Neural progenitor cell (in vitro differentiated cells): ENCODE results near the gene PLEKHG4. TPM values are rescaled to one million over a fixed set of nuclear protein-coding genes. Genes with fewer than 3 reads are reported as not detected.

ENCODE experiments used
- DNase-seq: peaks from one replicate; pipeline ENCODE4 v3.0.0-alpha.2; 2016; ENCODE audit warnings: low spot score
- H2AFZ ChIP-seq: fragments of 200-600 bp; sonication (generic); replicated peaks from 2 replicates; pipeline ENCODE4 v1.6.1; 2016; ENCODE audit warnings: antibody characterized with exemption
- H3F3A ChIP-seq: fragments of 200-600 bp; sonication (generic); 2 replicates; pipeline ENCODE4 v1.6.1; 2016; ENCODE audit warnings: antibody characterized with exemption, low read depth
- H3K27ac ChIP-seq: fragments of 200-600 bp; sonication (generic); 2 replicates; pipeline ENCODE4 v1.5.1; 2016; ENCODE audit warnings: mild to moderate bottlenecking
- H3K27me3 ChIP-seq: fragments of 200-600 bp; sonication (generic); 2 replicates; pipeline ENCODE4 v1.6.1; 2016; ENCODE audit warnings: mild to moderate bottlenecking, moderate library complexity
- H3K36me3 ChIP-seq: fragments of 200-600 bp; sonication (generic); 2 replicates; pipeline ENCODE4 v1.5.1; 2016
- H3K4me1 ChIP-seq: fragments of 200-600 bp; sonication (generic); 2 replicates; pipeline ENCODE4 v1.6.1; 2016; ENCODE audit warnings: mixed run types
- H3K4me2 ChIP-seq: fragments of 200-600 bp; sonication (generic); 2 replicates; pipeline ENCODE4 v1.6.1; 2016
- H3K4me3 ChIP-seq: fragments of 200-600 bp; sonication (generic); 2 replicates; pipeline ENCODE4 v1.5.1; 2016
- H3K79me2 ChIP-seq: fragments of 200-600 bp; sonication (generic); 2 replicates; pipeline ENCODE4 v1.6.1; 2016; ENCODE audit warnings: low read depth
- H3K9ac ChIP-seq: fragments of 200-600 bp; sonication (generic); 2 replicates; pipeline ENCODE4 v1.6.1; 2016
- H3K9me3 ChIP-seq: fragments of 200-600 bp; sonication (generic); 2 replicates; pipeline ENCODE4 v1.5.1; 2016; ENCODE audit warnings: low read depth
- H4K20me1 ChIP-seq: fragments of 200-600 bp; sonication (generic); 2 replicates; pipeline ENCODE4 v1.6.1; 2016; ENCODE audit warnings: low read depth
- H3K27ac Mint-ChIP-seq: 3 replicates; pipeline ENCODE4 v1.8.0; 2021; ENCODE audit warnings: mixed read lengths
- H3K27me3 Mint-ChIP-seq: 2 replicates; pipeline ENCODE4 v1.8.0; 2022; ENCODE audit warnings: low read depth, mild to moderate bottlenecking, inconsistent platforms, moderate library complexity, mixed read lengths; ENCODE audit not compliant: insufficient read depth
- H3K36me3 Mint-ChIP-seq: 3 replicates; pipeline ENCODE4 v1.8.0; 2021; ENCODE audit warnings: mixed read lengths
- H3K4me1 Mint-ChIP-seq: 3 replicates; pipeline ENCODE4 v1.8.0; 2021; ENCODE audit warnings: mixed read lengths
- H3K4me3 Mint-ChIP-seq: 3 replicates; pipeline ENCODE4 v1.8.0; 2021; ENCODE audit warnings: mild to moderate bottlenecking, moderate library complexity, mixed read lengths
- H3K9me3 Mint-ChIP-seq: 3 replicates; pipeline ENCODE4 v1.8.0; 2020; ENCODE audit warnings: mixed read lengths
- EZH2 ChIP-seq: fragments of 200-600 bp; sonication (generic); IDR thresholded peaks from 2 replicates; pipeline ENCODE4 v1.6.1; 2017; ENCODE audit warnings: antibody characterized with exemption, mild to moderate bottlenecking, moderate library complexity
- EZH2phosphoT487 ChIP-seq: fragments of 200-600 bp; sonication (generic); IDR thresholded peaks from 2 replicates; pipeline ENCODE4 v1.6.1; 2017; ENCODE audit warnings: antibody characterized with exemption
- total RNA-seq: library from RNA; depleted of rRNA; stranded (reverse); fragments of >200 nt; gene quantifications from 2 replicates; pipeline ENCODE4 v1.2.3, GENCODE V29; 2015; ENCODE audit warnings: low replicate concordance
- TF ChIP-seq, protein P1 (sequence below): fragments of 200-600 bp; sonication (generic); IDR thresholded peaks from 2 replicates; pipeline ENCODE4 v1.5.1; 2017; ENCODE audit warnings: antibody characterized with exemption, mild to moderate bottlenecking

PLEKHG4 gene
- total RNA-seq, 1 donor from 2014 or later: 4.0 TPM

GRCh38 chr16:67269766-67270165 lies 9.6 kb upstream of the PLEKHG4 start:
- no peaks in the 10 kb centered on the region for H3K27me3 ChIP-seq
- no peak overlapping the region for H3K27ac ChIP-seq
- Mint-ChIP-seq H3K36me3 (no peaks in the 10 kb centered on the region), H3K27ac (no peak overlapping the region), H3K4me1 (no peaks in the 10 kb centered on the region), H3K27me3 (peaks cover 6% of the 10 kb centered on the region), H3K4me3 (no peak overlapping the region), H3K9me3 (peaks cover 2% of the 10 kb centered on the region)
- H3K79me2 ChIP-seq: no peaks in the 10 kb centered on the region
- H3K9ac ChIP-seq: no peak overlapping the region
- H3K9me3 ChIP-seq: no peaks in the 10 kb centered on the region
- no peak for DNase-seq
- H3F3A ChIP-seq: no peaks in the 10 kb centered on the region
- no peak for TF ChIP-seq EZH2
- TF ChIP-seq, protein P1, sequence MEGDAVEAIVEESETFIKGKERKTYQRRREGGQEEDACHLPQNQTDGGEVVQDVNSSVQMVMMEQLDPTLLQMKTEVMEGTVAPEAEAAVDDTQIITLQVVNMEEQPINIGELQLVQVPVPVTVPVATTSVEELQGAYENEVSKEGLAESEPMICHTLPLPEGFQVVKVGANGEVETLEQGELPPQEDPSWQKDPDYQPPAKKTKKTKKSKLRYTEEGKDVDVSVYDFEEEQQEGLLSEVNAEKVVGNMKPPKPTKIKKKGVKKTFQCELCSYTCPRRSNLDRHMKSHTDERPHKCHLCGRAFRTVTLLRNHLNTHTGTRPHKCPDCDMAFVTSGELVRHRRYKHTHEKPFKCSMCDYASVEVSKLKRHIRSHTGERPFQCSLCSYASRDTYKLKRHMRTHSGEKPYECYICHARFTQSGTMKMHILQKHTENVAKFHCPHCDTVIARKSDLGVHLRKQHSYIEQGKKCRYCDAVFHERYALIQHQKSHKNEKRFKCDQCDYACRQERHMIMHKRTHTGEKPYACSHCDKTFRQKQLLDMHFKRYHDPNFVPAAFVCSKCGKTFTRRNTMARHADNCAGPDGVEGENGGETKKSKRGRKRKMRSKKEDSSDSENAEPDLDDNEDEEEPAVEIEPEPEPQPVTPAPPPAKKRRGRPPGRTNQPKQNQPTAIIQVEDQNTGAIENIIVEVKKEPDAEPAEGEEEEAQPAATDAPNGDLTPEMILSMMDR: no peak
- no peak for TF ChIP-seq EZH2phosphoT487
- no peaks in the 10 kb centered on the region for H3K36me3 ChIP-seq
- H3K4me3 ChIP-seq: no peak overlapping the region
- H4K20me1 ChIP-seq: no peaks in the 10 kb centered on the region
- H3K4me1 ChIP-seq: no peaks in the 10 kb centered on the region
- no peak overlapping the region for H2AFZ ChIP-seq
- no peak overlapping the region for H3K4me2 ChIP-seq

GRCh38 chr16:67270931-67271338 lies 8.4 kb upstream of the PLEKHG4 start:
- TF ChIP-seq, protein P1: no peak
- no peak for TF ChIP-seq EZH2phosphoT487
- TF ChIP-seq EZH2: no peak
- Histone ChIP-seq H2AFZ (no peak overlapping the region), H3F3A (no peaks in the 10 kb centered on the region), H3K4me2 (no peak overlapping the region), H3K9me3 (no peaks in the 10 kb centered on the region), H3K36me3 (no peaks in the 10 kb centered on the region), H3K9ac (no peak overlapping the region), H3K4me3 (no peak overlapping the region), H3K27ac (no peak overlapping the region), H3K4me1 (no peaks in the 10 kb centered on the region), H3K79me2 (no peaks in the 10 kb centered on the region), H3K27me3 (no peaks in the 10 kb centered on the region), H4K20me1 (no peaks in the 10 kb centered on the region)
- Mint-ChIP-seq H3K36me3 (no peaks in the 10 kb centered on the region), H3K27me3 (peaks cover 6% of the 10 kb centered on the region), H3K4me3 (no peak overlapping the region), H3K9me3 (peaks cover 2% of the 10 kb centered on the region), H3K27ac (no peak overlapping the region), H3K4me1 (no peaks in the 10 kb centered on the region)
- DNase-seq: no peak

DNA sequence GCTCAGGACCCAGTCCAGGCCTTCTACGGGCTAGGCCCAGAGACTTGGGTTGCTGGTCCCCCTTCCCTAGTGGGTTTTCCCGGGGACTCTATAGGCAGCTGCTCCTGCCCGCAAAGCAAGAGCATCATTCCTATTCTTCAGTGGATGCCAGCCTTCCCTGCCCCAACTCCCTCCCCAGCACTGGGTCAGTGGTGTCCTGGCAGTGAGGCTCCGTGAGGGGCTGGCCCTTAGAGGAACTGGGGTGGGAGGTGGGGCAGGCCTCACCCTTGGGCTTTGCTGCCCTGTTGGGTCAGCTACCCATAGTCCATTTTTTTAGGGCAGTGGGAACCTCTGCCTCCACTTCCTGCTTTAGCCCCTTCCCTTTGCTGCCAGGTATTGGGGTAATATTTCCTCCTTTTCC lies 7.9 kb upstream of the PLEKHG4 start:
- Mint-ChIP-seq H3K9me3 (no peaks in the 10 kb centered on the region), H3K4me3 (no peak overlapping the region), H3K4me1 (no peaks in the 10 kb centered on the region), H3K36me3 (no peaks in the 10 kb centered on the region), H3K27ac (no peak overlapping the region), H3K27me3 (peaks cover 9% of the 10 kb centered on the region)
- TF ChIP-seq, protein P1: no peak
- TF ChIP-seq EZH2phosphoT487 (no peak), EZH2 (no peak)
- no peak overlapping the region for H3K4me2 ChIP-seq
- no peak overlapping the region for H3K4me3 ChIP-seq
- H4K20me1 ChIP-seq: no peaks in the 10 kb centered on the region
- H3K27me3 ChIP-seq: no peaks in the 10 kb centered on the region
- no peaks in the 10 kb centered on the region for H3K79me2 ChIP-seq
- no peak overlapping the region for H3K27ac ChIP-seq
- no peak for DNase-seq
- H3K4me1 ChIP-seq: no peaks in the 10 kb centered on the region
- no peaks in the 10 kb centered on the region for H3F3A ChIP-seq
- H3K9me3 ChIP-seq: no peaks in the 10 kb centered on the region
- H2AFZ ChIP-seq: no peak overlapping the region
- H3K9ac ChIP-seq: no peak overlapping the region
- H3K36me3 ChIP-seq: no peaks in the 10 kb centered on the region
